Astrocyte of the spinal cord (primary cell): ENCODE data around the gene PABPC4L.
A peak's percentile ranks its signal among the peaks of the same experiment; 100 is the strongest.

Experiments used
- DNase-seq: peaks from one replicate; pipeline ENCODE4 v3.0.0; 2011; ENCODE audit warnings: low read depth, low spot score
- H3K4me3 ChIP-seq: 2 replicates; pipeline ENCODE4 v1.5.1; 2011; ENCODE audit warnings: low read depth, mild to moderate bottlenecking, low read length, moderate library complexity
- CTCF ChIP-seq: IDR thresholded peaks from 2 replicates; pipeline ENCODE4 v1.5.1; 2012; ENCODE audit warnings: low read depth, mild to moderate bottlenecking, low read length, inconsistent platforms
- in situ Hi-C: cut with HindIII; loops from 2 replicates; pipeline ENCODE4 v1.10.0; 2017; ENCODE audit warnings: low sequenced_read_pairs

PABPC4L gene

DNA sequence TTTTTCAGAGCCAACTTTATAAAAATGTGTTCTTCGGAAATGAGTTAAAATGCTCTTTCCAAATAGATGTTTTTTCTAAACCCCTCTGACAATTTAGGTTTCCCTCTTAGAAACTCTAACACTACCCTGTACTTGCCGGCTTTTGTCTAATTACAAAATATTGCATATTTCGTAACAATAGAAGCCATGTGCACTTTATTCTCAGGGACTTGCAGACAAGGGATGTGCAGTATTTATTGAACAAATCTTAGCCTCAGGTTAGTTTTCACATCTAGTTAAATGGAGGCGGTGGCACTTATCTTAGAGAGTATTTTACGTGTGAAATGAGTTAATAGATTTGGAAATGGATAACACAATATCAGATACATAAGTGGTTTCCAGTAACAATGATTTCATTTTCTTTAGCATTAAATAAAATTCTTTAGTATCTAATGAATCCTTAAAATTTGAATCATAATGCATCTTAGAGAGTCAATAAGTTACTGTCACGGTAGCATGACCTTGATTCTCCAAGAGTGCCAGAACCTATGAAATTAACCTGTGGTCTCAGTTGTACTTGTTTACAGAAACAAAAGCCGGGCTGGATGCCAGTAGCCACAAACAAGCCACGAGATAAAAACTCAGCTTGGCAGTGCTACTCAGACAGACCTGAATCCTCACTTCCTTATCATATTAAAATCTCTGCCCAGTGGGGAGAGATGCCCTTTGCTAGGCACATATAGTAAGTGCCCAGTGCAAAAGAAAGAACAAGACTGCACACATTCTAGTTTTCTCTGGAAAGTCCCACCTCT, 772 bp upstream of the PABPC4L start:
- TF ChIP-seq CTCF, result no peak
- DNase-seq, result peak; percentile 18
- no peak overlapping the region for H3K4me3 ChIP-seq

GRCh38 chr4:134200811-134201215, 776 bp downstream of the PABPC4L start:
- TF ChIP-seq CTCF, result no peak
- H3K4me3 ChIP-seq, result peak overlapping the region; percentile 46
- no peak for DNase-seq
- in situ Hi-C loops, result no loop called here

More for the DNA sequence above, 772 bp upstream of the PABPC4L start:
- in situ Hi-C loops, result no loop called here

DNA sequence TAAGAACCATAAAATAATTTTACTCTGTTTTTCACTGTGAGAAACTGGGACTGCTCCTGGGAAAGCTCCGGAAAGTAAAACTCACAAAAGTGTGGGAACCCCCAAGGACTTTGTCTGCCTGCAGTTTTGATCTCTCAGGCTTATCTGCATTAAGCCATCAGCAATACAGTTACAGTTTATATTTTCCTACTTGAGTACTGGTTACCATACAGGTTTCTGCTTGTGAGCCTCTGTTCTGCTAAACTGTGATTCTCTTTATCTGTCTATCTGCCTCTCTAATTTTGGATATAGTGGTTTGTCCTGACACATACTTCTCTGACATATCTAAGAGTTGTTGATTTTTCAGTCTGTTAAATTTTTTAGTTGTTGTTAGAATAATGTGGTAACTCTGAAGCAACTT, 11.6 kb downstream of the PABPC4L start:
- in situ Hi-C loops, result no loop called here
- no peak for DNase-seq
- no peak overlapping the region for H3K4me3 ChIP-seq
- no peak for TF ChIP-seq CTCF

DNA sequence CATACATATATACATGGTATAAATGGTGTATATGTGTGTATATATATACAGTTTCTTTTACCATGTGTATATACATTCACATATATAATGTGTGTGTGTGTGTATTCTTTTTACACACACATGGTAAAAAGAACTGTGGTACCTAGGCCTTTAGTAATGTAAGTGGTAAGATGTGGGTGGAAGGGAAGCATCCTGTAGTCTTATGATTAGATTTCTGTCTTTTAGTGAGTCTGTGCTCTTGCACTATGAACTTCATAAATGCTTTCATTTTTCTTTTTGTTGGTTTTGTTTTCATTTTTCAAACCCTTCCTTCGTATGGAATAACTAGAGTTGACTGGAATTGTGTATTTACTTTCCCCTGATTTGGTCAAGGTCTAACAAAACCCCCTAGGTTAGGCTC, 12.1 kb downstream of the PABPC4L start:
- no peak for DNase-seq
- TF ChIP-seq CTCF, result no peak
- in situ Hi-C loops, result no loop called here
- H3K4me3 ChIP-seq, result no peak overlapping the region

DNA sequence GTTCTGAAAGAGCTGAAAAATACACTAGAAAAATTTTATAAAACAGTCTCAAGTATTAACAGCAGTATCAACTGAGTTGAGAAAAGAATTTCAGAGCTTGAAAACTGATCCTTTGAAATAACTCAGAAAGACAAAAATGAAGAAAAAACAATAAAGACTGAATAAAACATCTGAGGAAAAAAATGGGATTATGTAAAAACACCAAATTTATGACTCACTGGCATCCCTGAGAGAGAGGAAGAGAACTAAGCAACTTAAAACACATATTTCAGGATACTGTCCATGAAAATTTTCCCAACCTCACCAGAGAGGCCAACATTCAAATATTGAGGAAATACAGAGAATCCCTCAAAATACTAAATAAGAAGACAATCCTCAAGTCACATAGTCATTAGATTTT, 22.9 kb downstream of the PABPC4L start:
- DNase-seq, result peak; percentile 9
- TF ChIP-seq CTCF, result no peak
- no peak overlapping the region for H3K4me3 ChIP-seq
- in situ Hi-C loops, result no loop called here

- no peak for TF ChIP-seq CTCF
- in situ Hi-C loops, result no loop called here
- H3K4me3 ChIP-seq, result no peak overlapping the region
- no peak for DNase-seq
Observed at GRCh38 chr4:134174271-134174670, 27.3 kb downstream of the PABPC4L start.
